Neural cell (in vitro differentiated cells): ENCODE measurements around the gene PKHD1. TPM values are rescaled to one million over a fixed set of nuclear protein-coding genes. Genes with fewer than 3 reads are reported as not detected.

Experiments
- H2AFZ ChIP-seq: fragments of 200-600, 300-800 bp; sonication (generic), shearing (Covaris generic); 2 replicates; pipeline ENCODE4 v1.6.0; 2014; ENCODE audit warnings: low read depth, mild to moderate bottlenecking, antibody characterized with exemption, low read length, moderate library complexity
- H3F3A ChIP-seq: fragments of 200-600 bp; shearing (Covaris generic); 2 replicates; pipeline ENCODE4 v1.6.1; 2016; ENCODE audit warnings: mild to moderate bottlenecking, moderate library complexity, mixed read lengths, antibody characterized with exemption, low read length; ENCODE audit not compliant: insufficient read depth, poor library complexity, severe bottlenecking
- H3K27ac ChIP-seq: fragments of 200-600, 300-800 bp; sonication (generic), shearing (Covaris generic); 2 replicates; pipeline ENCODE4 v1.5.1; 2014; ENCODE audit warnings: mild to moderate bottlenecking, low read length, moderate library complexity
- H3K27me3 ChIP-seq: fragments of 300-800, 200-600 bp; sonication (generic), shearing (Covaris generic); 2 replicates; pipeline ENCODE4 v1.6.0; 2014; ENCODE audit warnings: mild to moderate bottlenecking, low read depth, low read length, moderate library complexity; ENCODE audit not compliant: insufficient read depth
- H3K36me3 ChIP-seq: fragments of 300-800, 200-600 bp; sonication (generic), shearing (Covaris generic); 2 replicates; pipeline ENCODE4 v1.5.1; 2014; ENCODE audit warnings: mild to moderate bottlenecking, antibody characterized with exemption, low read length, moderate library complexity; ENCODE audit not compliant: insufficient read depth
- H3K4me2 ChIP-seq: fragments of 300-800, 200-600 bp; sonication (generic), shearing (Covaris generic); 2 replicates; pipeline ENCODE4 v1.6.0; 2014; ENCODE audit warnings: mild to moderate bottlenecking, low read length
- H3K4me3 ChIP-seq: fragments of 300-800, 200-600 bp; sonication (generic), shearing (Covaris generic); 2 replicates; pipeline ENCODE4 v1.5.1; 2014; ENCODE audit warnings: mild to moderate bottlenecking, low read length, moderate library complexity
- H3K79me2 ChIP-seq: fragments of 200-600 bp; shearing (Covaris generic); replicated peaks from 2 replicates; pipeline ENCODE4 v1.6.0; 2014; ENCODE audit warnings: mild to moderate bottlenecking, low read length, moderate library complexity; ENCODE audit not compliant: insufficient read depth
- H3K9ac ChIP-seq: fragments of 300-800, 200-600 bp; sonication (generic), shearing (Covaris generic); 2 replicates; pipeline ENCODE4 v1.6.1; 2016; ENCODE audit warnings: mild to moderate bottlenecking, low read length, mixed read lengths
- H3K9me2 ChIP-seq: fragments of 200-600 bp; shearing (Covaris generic); 2 replicates; pipeline ENCODE4 v1.6.1; 2016; ENCODE audit warnings: mild to moderate bottlenecking, low read length, mixed read lengths; ENCODE audit not compliant: insufficient read depth
- H3K9me3 ChIP-seq: fragments of 200-600, 300-800 bp; sonication (generic), shearing (Covaris generic); 2 replicates; pipeline ENCODE4 v1.6.1; 2016; ENCODE audit warnings: mild to moderate bottlenecking, mixed run types, low read length, moderate library complexity, mixed read lengths
- H4K20me1 ChIP-seq: fragments of 200-600 bp; shearing (Covaris generic); 2 replicates; pipeline ENCODE4 v1.6.1; 2016; ENCODE audit warnings: mild to moderate bottlenecking, mixed run types; ENCODE audit not compliant: insufficient read depth
- EP300 ChIP-seq: fragments of 450-650 bp; conservative IDR thresholded peaks from 2 replicates; pipeline ENCODE4 v1.6.1; 2014; ENCODE audit warnings: antibody characterized with exemption, mild to moderate bottlenecking, moderate library complexity; ENCODE audit not compliant: poor library complexity, severe bottlenecking
- EZH2 ChIP-seq: fragments of 200-600, 300-800 bp; shearing (Covaris generic), sonication (generic); IDR thresholded peaks from 2 replicates; pipeline ENCODE4 v1.6.1; 2014; ENCODE audit warnings: antibody characterized with exemption, low read length, borderline replicate concordance, mild to moderate bottlenecking; ENCODE audit not compliant: insufficient read depth, poor library complexity, severe bottlenecking
- MXI1 ChIP-seq: fragments of 450-650 bp; conservative IDR thresholded peaks from 2 replicates; pipeline ENCODE4 v1.6.1; 2014; ENCODE audit warnings: antibody characterized with exemption, mild to moderate bottlenecking; ENCODE audit not compliant: poor library complexity, severe bottlenecking
- POLR2AphosphoS5 ChIP-seq: IDR thresholded peaks from 2 replicates; pipeline ENCODE4 v1.6.1; 2012
- RAD21 ChIP-seq: fragments of 450-650 bp; conservative IDR thresholded peaks from 2 replicates; pipeline ENCODE4 v1.6.1; 2014; ENCODE audit warnings: antibody characterized with exemption, mild to moderate bottlenecking, moderate library complexity
- REST ChIP-seq: IDR thresholded peaks from 2 replicates; pipeline ENCODE4 v1.6.1; 2012; ENCODE audit warnings: borderline replicate concordance
- SMC3 ChIP-seq: fragments of 450-650 bp; conservative IDR thresholded peaks from 2 replicates; pipeline ENCODE4 v1.6.1; 2014; ENCODE audit warnings: antibody characterized with exemption, mild to moderate bottlenecking, moderate library complexity; ENCODE audit not compliant: poor library complexity
- TAF1 ChIP-seq: IDR thresholded peaks from 2 replicates; pipeline ENCODE4 v1.6.1; 2012; ENCODE audit warnings: low read depth
- polyA plus RNA-seq: library from polyadenylated mRNA; depleted of rRNA; stranded (reverse); fragments of >200 nt; gene quantifications from 2 replicates; pipeline ENCODE4 v1.2.3, GENCODE V29; 2014
- TF ChIP-seq, protein P1 (sequence below): fragments of 450-650 bp; IDR thresholded peaks from 2 replicates; pipeline ENCODE4 v1.5.1; 2014; ENCODE audit warnings: antibody characterized with exemption, mild to moderate bottlenecking, moderate library complexity; ENCODE audit not compliant: poor library complexity, severe bottlenecking

Gene PKHD1
- polyA plus RNA-seq, 1 donor from 2014 or later: not detected

- no peak overlapping the region for H3K27ac ChIP-seq
- no peaks in the 10 kb centered on the region for H3K27me3 ChIP-seq
- H4K20me1 ChIP-seq: no peaks in the 10 kb centered on the region
- H3K9me2 ChIP-seq: no peaks in the 10 kb centered on the region
- no peak overlapping the region for H2AFZ ChIP-seq
- H3K9me3 ChIP-seq: no peaks in the 10 kb centered on the region
- H3K4me3 ChIP-seq: no peak overlapping the region
- TF ChIP-seq, protein P1, sequence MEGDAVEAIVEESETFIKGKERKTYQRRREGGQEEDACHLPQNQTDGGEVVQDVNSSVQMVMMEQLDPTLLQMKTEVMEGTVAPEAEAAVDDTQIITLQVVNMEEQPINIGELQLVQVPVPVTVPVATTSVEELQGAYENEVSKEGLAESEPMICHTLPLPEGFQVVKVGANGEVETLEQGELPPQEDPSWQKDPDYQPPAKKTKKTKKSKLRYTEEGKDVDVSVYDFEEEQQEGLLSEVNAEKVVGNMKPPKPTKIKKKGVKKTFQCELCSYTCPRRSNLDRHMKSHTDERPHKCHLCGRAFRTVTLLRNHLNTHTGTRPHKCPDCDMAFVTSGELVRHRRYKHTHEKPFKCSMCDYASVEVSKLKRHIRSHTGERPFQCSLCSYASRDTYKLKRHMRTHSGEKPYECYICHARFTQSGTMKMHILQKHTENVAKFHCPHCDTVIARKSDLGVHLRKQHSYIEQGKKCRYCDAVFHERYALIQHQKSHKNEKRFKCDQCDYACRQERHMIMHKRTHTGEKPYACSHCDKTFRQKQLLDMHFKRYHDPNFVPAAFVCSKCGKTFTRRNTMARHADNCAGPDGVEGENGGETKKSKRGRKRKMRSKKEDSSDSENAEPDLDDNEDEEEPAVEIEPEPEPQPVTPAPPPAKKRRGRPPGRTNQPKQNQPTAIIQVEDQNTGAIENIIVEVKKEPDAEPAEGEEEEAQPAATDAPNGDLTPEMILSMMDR: no peak
- no peak for TF ChIP-seq MXI1
- no peak for TF ChIP-seq EZH2
- no peak for TF ChIP-seq SMC3
- no peak for TF ChIP-seq RAD21
- TF ChIP-seq POLR2AphosphoS5: no peak
- TF ChIP-seq TAF1: no peak
- no peak for TF ChIP-seq REST
- TF ChIP-seq EP300: no peak
- H3K9ac ChIP-seq: no peak overlapping the region
- no peaks in the 10 kb centered on the region for H3K79me2 ChIP-seq
- no peaks in the 10 kb centered on the region for H3K36me3 ChIP-seq
- H3F3A ChIP-seq: no peaks in the 10 kb centered on the region
- no peak overlapping the region for H3K4me2 ChIP-seq
These were observed 77.8 kb downstream of the PKHD1 start for GRCh38 chr6:52009466-52010140.

- H3K9me2 ChIP-seq: no peaks in the 10 kb centered on the region
- H3K27me3 ChIP-seq: no peaks in the 10 kb centered on the region
- H2AFZ ChIP-seq: no peak overlapping the region
- no peaks in the 10 kb centered on the region for H3K79me2 ChIP-seq
- no peak overlapping the region for H3K4me2 ChIP-seq
- no peak for TF ChIP-seq REST
- H3K27ac ChIP-seq: no peak overlapping the region
- no peaks in the 10 kb centered on the region for H3K9me3 ChIP-seq
- H3K36me3 ChIP-seq: no peaks in the 10 kb centered on the region
- H3F3A ChIP-seq: no peaks in the 10 kb centered on the region
- no peaks in the 10 kb centered on the region for H4K20me1 ChIP-seq
- H3K9ac ChIP-seq: no peak overlapping the region
- H3K4me3 ChIP-seq: no peak overlapping the region
These were observed 87.3 kb downstream of the PKHD1 start for GRCh38 chr6:52000064-52000463.
